Gastroesophageal sphincter (tissue), 4 donors: ENCODE data around the gene NR3C2. TPM values are rescaled to one million over a fixed set of nuclear protein-coding genes. Genes with fewer than 3 reads are reported as not detected.

ENCODE experiments used
- ATAC-seq: fragments of 150-250 bp; one replicate; pipeline ENCODE4 v1.9.1; 2016; ENCODE audit warnings: mild to moderate bottlenecking, moderate library complexity
- H3K27ac ChIP-seq, 4 donors: fragments of 200-600 bp; sonication (generic) in 3 of 4; 1 replicate in 3 of 4; 2 replicates in 1 of 4; pipeline ENCODE4 v1.5.1; 2016 to 2019
- H3K27me3 ChIP-seq: fragments of 200-600 bp; sonication (generic); one replicate; pipeline ENCODE4 v1.5.1; 2019
- H3K36me3 ChIP-seq, 2 donors: fragments of 200-600 bp; sonication (generic); one replicate each; pipeline ENCODE4 v1.5.1; 2019; ENCODE audit warnings: control low read depth in 1 of 2
- H3K4me1 ChIP-seq, 3 donors: fragments of 200-600 bp; sonication (generic); 1 replicate in 2 of 3; 2 replicates in 1 of 3; pipeline ENCODE4 v1.5.1; 2016 to 2019; ENCODE audit warnings: control low read depth in 2 of 3
- H3K4me3 ChIP-seq, 2 donors: fragments of 200-600 bp; sonication (generic); one replicate each; pipeline ENCODE4 v1.5.1; 2019; ENCODE audit warnings: mild to moderate bottlenecking in 1 of 2, moderate library complexity in 1 of 2
- H3K9me3 ChIP-seq, 3 donors: fragments of 200-600 bp; sonication (generic); one replicate each; pipeline ENCODE4 v1.5.1; 2017 to 2019; ENCODE audit warnings: control low read depth in 2 of 3
- CTCF ChIP-seq, 4 experiments: fragments of 200-600 bp in 2 of 4; fragments of 450-650 bp in 2 of 4; sonication (generic) in 1 of 4; IDR thresholded peaks; one replicate each; pipeline ENCODE4 v1.5.1; 2017 to 2019; ENCODE audit warnings: antibody characterized with exemption in 4 of 4, mild to moderate bottlenecking in 2 of 4, moderate library complexity in 2 of 4
- EP300 ChIP-seq: sonication (generic); formaldehyde crosslinking; IDR thresholded peaks from one replicate; pipeline ENCODE4 v1.6.1; 2017; ENCODE audit warnings: antibody characterized with exemption, mild to moderate bottlenecking
- POLR2A ChIP-seq, 2 donors: fragments of 450-650 bp; IDR thresholded peaks; one replicate each; pipeline ENCODE4 v1.6.1; 2017; ENCODE audit warnings: antibody characterized with exemption in 2 of 2, mild to moderate bottlenecking in 2 of 2, moderate library complexity in 1 of 2
- POLR2AphosphoS5 ChIP-seq: sonication (generic); formaldehyde crosslinking; IDR thresholded peaks from one replicate; pipeline ENCODE4 v1.6.1; 2017; ENCODE audit warnings: antibody characterized with exemption
- WGBS, 2 donors: methylation state at CpG; one replicate each; pipeline ENCODE4 v1.1.5; 2018; ENCODE audit warnings: low coverage in 1 of 2; 5-methylcytosine and 5-hydroxymethylcytosine counted together
- total RNA-seq, 4 donors: library from RNA; depleted of rRNA; stranded (reverse); fragments of >200 nt; gene quantifications; one replicate each; pipeline ENCODE4 v1.1.0, GENCODE V29; 2016

Gene NR3C2
- total RNA-seq, 4 donors from 2014 or later, result 11.6 to 15.9 (median 13.9) TPM

DNA sequence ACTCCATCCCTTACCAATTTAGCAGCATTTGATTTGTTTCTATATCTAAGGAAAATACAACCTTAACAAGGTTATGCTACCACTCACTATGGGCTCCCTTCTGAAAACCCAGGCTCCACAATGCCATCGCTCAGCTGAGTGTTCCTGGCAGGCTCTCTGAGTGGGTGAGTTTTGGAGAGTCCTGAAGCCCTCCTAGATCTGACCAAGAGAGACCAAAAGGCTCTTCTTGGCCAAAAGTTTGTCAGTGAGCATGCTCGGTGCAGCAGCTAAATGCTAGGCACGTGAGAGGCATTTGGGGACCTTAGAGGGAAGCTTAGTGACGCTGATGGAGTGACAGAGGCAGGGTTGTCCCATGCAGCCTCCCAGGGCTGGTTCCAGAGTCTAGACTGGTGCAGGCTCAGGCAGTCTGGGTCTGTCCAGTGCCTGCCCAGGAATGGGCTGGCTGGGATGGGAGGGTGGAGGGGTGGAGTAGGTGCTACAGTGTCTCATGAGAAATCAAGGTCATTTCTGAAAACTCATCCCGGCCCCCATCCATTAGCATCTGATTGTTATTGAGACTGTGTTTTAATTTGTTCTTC, 346.8 kb downstream of the NR3C2 start:
- ATAC-seq, result no peak
- H3K4me1 ChIP-seq, result peaks cover 0 to 12% (median 0%) of the 10 kb centered on the region in 3 donors
- 91 to 100% methylated on average over 1 to 4 of the region's 5 CpGs for WGBS, 2 donors
- TF ChIP-seq CTCF (IDR thresholded peaks at IDR 0.05) (no peak), EP300 (no peak), POLR2AphosphoS5 (no peak), POLR2A (IDR thresholded peaks at IDR 0.05) (no peak)
- H3K27me3 ChIP-seq, result no peaks in the 10 kb centered on the region
- peaks cover 0 to 7% of the 10 kb centered on the region in 2 donors for H3K36me3 ChIP-seq
- H3K9me3 ChIP-seq, result no peaks in the 10 kb centered on the region
- H3K4me3 ChIP-seq, result no peak overlapping the region
- H3K27ac ChIP-seq, result no peak overlapping the region

GRCh38 chr4:148094149-148094548, 348.1 kb downstream of the NR3C2 start:
- H3K36me3 ChIP-seq, result peaks cover 0 to 10% of the 10 kb centered on the region in 2 donors
- no peaks in the 10 kb centered on the region for H3K9me3 ChIP-seq
- peaks cover 0 to 12% (median 0%) of the 10 kb centered on the region in 3 donors for H3K4me1 ChIP-seq
- H3K27ac ChIP-seq, result no peak overlapping the region
- TF ChIP-seq POLR2AphosphoS5, result no peak
- no peak for TF ChIP-seq CTCF (IDR thresholded peaks at IDR 0.05)
- no peak for TF ChIP-seq EP300
- no peak for TF ChIP-seq POLR2A (IDR thresholded peaks at IDR 0.05)
- no peak overlapping the region for H3K4me3 ChIP-seq
- no peak for ATAC-seq
- WGBS, 2 donors, result no CpG with 5 or more reads among the region's 1 CpG
- H3K27me3 ChIP-seq, result no peaks in the 10 kb centered on the region

GRCh38 chr4:148093065-148093464, 349.1 kb downstream of the NR3C2 start:
- H3K36me3 ChIP-seq, result peaks cover 0 to 10% of the 10 kb centered on the region in 2 donors
- WGBS, 2 donors, result 93 to 100% methylated on average over 1 to 2 of the region's 5 CpGs
- TF ChIP-seq POLR2AphosphoS5, result no peak
- TF ChIP-seq POLR2A (IDR thresholded peaks at IDR 0.05), result no peak
- no peak for TF ChIP-seq EP300
- TF ChIP-seq CTCF (IDR thresholded peaks at IDR 0.05), result no peak
- no peaks in the 10 kb centered on the region for H3K9me3 ChIP-seq
- peaks cover 0 to 12% (median 0%) of the 10 kb centered on the region in 3 donors for H3K4me1 ChIP-seq
- H3K27me3 ChIP-seq, result no peaks in the 10 kb centered on the region
- no peak for ATAC-seq
- H3K27ac ChIP-seq, result no peak overlapping the region
- no peak overlapping the region for H3K4me3 ChIP-seq

GRCh38 chr4:148092316-148093014, 349.7 kb downstream of the NR3C2 start:
- 89 to 99% methylated on average over 8 of the region's 11 CpGs for WGBS, 2 donors

More at GRCh38 chr4:148092316-148093014, 349.7 kb downstream of the NR3C2 start:
- no peak for TF ChIP-seq CTCF (IDR thresholded peaks at IDR 0.05)
- no peak overlapping the region for H3K4me3 ChIP-seq
- H3K27ac ChIP-seq, result no peak overlapping the region
- H3K4me1 ChIP-seq, result peaks cover 0 to 12% (median 0%) of the 10 kb centered on the region in 3 donors
- ATAC-seq, result no peak
- H3K36me3 ChIP-seq, result peaks cover 0 to 10% of the 10 kb centered on the region in 2 donors
- H3K27me3 ChIP-seq, result no peaks in the 10 kb centered on the region
- no peaks in the 10 kb centered on the region for H3K9me3 ChIP-seq
